ENCODE results near the gene TEX52.
"Not testable (repeated sequence)": the region's sequence is repeated elsewhere in the genome, so short reads cannot be mapped to it uniquely, and the experiment has no call there.

The TEX52 gene

DNA sequence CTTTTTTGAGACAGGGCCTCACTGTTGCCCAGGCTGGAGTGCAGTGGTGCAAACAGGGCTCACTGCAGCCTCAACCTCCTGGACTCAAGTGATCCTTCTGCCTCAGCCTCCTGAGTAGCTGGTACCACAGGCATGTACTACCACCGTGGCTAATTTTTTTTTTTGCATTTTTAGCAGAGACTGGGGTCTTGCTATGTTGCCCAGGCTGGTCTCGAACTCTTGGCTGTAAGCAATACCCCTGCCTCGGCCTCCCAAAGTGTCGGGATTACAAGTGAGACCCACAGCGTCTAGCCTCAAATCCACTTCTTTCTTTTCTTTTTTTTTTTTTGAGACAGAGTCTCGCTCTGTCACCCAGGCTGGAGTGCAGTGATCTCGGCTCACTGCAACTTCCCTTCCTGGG is 6.6 kb upstream of the TEX52 start:
- not testable (repeated sequence) for DNase-seq

DNA sequence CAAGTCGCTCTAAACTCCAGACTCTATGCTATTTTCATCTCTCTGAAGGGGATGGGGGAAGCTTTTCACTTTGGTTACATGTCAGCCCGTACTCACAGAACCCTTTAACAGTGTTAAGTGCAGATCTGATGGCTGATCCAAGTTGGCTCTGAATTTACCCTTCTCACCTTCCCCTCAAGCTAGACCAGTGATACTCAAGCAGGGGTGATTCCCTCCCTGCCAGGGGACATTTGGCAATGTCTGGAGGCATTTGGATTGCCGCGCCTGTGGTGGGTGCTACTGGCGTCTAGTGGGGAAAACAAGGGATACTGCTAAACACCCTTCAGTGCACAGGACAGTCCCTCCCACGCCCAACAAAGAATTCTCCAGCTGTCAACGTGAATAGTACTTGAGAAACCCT is 6.0 kb upstream of the TEX52 start:
- no peak for DNase-seq

DNA sequence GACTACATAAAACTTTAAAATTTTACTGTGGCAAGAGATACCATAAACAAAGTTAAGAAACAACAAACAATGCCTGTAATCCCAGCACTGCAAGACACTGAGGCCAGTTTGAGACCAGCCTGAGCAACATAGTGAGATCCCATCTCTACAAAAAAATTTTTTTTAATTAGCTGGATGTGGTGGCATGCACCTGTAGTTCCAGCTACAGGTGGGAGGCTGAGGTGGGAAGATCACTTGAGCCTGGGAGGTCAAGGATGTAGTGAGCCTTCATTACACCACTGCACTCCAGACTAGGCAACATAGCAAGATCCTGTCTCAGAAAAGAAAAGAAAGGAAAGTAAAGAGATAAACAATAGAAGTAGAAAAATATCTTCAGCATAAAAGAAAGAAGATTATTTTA is 3.3 kb upstream of the TEX52 start:
- DNase-seq = no peak

DNA sequence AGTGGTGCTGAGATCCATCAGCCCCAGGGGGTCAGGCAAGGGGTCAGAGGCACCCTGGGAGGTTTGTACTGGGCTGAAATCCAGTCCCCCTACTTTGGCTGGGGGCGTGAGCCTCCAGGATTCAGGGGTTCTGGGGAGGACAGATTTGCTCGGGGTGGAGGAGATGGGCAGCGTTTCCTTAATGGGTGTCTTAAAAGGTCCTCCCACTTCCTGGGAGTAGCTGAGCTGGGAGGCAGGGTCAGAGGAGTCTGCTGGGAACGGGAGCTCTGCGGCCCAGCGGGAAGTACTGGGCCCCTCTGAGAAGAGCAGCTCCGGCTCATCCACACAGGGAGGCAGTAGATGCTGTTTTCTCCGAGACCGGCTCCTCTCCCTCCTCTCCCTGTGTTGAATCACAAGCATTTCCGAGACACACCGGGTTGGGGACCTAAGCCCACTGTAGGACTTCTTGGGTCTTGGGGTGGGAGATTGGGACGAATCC is 2.1 kb upstream of the TEX52 start:
- no peak for DNase-seq

DNA sequence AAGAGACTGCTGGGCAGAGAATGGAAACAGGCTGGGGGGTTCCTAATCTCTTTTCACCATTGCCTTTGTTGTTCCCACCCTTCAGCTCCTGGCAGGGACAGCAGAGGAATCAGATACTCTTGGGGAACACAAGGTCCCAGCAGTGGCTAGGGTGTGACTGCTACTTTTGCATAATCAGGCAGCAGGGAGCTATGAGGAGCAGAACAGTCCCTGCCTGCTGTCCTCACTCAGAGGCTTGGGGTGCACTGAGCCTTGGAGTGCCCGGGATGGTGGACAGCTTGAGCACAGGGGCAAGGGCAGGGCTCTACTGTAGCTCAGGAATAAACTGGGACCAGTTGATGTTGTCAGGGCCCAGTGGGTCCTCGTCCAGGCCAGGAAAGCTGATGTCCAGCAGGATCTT is 1.5 kb upstream of the TEX52 start:
- no peak for DNase-seq

DNA sequence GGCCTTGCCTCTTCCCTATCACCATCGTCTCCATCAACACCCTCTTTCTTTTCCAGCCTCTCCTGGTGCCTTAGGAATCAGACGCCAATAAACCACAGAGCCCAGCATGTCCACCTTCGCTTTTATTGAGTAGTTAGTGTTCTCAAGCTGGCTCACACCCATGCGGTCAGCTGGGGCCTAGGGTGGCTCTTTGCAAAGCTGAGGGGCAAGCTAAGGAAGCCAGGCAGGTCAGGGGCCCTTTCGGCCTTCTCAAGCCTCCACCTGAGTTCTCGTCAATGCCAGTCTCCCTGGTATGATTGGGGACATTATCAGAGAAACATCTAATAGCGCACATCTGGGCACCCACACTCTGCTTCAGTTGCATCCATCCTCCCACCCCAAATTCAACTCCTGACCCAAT is 737 bp upstream of the TEX52 start:
- DNase-seq = no peak

DNA sequence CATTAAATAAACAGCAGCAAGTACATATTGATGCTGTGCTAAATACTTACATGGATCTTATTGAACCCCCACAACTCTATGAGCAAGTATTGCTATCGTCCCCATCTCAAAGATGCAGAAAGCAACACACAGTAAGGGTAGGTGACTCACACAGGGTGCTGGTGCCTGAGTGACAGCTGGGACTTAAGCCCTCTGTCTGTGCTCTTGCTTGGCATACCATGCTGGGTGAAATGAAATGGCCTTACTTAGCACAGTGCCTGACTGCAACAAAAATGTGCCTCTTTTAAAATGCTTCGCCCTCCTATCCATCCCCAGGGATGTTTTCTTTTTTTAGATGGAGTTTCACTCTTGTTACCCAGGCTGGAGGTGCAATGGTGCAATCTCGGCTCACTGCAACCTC is 788 bp downstream of the TEX52 start:
- no peak for DNase-seq

DNA sequence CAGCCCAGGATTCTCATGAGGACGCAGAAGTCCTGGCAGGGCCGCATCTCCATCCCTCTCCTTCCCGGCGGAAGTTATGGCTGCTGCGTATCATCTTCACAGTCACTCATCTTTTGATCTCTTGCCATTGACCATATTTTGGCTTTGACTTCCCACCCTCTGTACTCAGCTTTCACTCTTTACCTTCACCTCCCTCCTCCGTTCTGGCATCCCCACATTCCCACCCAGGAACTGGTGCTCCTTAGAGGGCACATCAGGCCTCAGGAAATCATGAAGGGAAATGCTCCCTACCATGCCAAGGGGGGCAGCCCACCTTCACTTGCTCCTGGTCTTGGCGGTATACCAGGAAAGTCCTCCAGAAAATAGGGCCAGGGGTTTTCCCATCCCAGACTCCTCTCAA is 1.3 kb downstream of the TEX52 start:
- DNase-seq = no peak

DNA sequence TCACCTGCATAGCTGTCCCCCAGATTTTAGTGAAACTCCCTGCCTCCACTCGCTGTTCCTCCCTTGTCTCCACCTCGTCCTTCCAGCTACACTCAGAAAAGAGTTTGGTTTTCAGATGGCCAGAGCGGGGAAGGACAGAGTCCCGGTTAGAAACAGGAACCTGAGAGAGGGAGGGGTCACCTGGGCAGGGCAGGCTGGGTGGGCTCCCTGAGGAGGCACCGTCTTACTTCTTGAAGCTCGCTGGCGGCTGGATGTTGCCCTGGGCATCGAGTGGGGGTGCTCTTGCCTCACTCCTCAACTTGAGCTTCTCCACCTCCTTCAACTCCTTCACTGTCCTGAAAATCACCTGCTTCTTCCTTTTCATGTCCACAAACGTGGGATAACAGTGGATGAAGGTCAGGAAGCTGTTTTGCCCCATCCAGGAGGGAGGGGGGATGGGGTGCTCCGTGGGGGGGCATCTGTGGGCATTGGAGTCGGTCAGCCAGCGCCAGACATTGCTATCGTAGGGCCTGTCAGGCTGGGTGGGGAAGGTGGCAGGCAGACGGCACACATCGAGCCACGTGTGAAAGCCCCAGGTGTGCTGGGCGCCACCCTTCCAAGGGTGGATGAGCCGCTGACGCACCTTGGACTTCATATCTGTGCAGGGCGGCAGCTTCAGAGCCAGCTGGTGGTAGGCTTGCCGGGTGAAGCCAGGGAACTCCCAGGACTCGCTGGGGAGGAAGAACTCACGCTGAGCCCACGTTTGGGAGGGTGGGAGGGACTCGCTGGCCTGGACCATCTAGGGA is 2.0 kb downstream of the TEX52 start:
- DNase-seq = no peak

DNA sequence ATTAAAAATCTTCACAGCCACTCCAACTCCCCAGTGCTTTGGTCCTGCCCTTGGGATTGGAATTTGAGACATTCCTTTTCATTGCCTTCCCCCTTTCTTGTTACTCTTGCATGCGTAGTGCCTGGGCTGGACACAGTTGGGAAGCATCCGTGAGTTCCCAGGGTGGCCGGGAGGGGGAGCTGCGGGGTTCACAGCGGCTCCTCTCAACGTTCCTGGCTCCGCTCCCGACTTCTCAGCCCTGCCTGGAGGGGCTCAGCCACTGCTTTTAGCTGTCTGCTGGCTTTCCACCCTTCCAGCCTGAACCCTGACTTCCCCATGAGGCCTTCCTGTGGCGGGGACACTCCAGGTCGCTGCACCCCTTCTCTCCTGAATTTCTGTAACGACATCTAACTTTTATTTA is 3.2 kb downstream of the TEX52 start:
- peak; percentile 30 for DNase-seq

DNA sequence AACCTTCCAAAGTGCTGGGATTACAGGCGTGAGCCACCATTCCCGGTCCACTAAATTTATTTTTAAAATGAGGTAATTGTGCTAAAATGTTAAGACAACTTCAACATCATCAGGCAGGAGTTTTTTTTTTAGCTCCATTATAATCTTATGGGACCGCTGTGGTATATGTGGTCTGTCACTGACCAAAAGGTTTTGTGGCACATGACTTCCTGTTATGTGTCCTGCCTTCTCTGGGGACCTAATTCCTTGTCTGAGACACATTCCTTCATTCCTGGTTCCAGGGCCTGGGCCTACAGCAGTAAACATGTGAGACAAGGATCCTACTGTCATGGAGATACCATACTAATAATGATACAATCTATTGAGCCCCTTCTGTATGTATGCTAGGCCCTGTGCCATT is 4.9 kb downstream of the TEX52 start:
- no peak for DNase-seq

DNA sequence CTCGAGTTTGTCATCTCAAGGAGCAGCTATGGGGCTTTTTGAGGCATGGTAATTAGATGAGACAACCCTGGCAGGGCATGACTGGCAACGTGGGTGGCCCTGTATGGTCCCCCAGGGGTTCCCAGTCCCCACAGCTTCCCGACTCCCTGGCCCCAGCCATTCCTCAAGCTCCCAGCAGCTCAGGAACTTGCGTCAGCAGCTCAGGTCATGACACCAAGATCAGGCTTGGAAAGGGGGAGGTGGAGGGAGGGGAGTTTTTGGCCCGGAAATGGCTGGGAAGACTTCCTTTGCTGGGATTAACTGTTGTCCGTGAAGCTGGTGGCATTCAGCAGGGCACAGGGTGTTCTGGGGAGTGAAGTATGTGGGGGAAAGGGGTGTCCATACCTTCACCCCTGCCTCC is 11.6 kb downstream of the TEX52 start:
- DNase-seq = no peak

DNA sequence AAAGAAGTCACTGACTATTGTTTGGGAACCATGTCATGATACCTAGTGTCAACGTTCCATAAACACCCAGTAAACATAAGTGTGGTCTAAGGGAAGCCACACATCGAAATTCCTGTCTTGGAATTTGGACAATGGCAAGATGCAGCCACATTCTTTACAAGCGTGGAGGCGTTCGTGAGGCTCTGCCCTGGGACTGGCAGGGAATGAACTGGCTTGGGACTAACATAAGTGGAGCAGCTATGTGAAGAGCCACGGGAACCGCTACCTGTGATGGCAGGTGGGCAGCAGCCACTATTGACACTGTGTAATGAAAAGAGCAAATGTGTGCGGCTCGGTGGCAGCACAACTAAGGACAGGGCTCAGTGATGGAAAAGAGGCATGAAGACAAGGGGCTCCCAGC is 12.1 kb downstream of the TEX52 start:
- DNase-seq = no peak

DNA sequence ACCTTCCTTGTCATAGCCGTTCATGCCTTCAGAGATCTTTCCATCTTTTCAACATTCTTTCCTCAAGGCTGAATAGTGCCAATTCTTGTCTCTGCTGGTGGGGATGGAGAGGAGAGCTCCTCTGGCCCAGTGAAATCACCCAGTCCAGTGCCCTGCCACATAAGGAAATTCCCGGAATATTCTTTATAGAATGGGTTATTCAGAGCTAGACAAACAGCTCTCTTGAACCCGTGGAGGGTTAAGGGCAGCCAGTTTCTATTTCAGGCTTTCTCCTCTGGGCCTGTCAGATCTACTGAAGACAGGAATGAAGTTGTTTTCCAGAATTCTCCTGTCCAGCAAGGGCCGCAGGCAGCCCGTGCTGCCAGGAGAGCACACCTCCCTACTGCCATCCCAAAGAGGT is 13.9 kb downstream of the TEX52 start:
- no peak for DNase-seq

DNA sequence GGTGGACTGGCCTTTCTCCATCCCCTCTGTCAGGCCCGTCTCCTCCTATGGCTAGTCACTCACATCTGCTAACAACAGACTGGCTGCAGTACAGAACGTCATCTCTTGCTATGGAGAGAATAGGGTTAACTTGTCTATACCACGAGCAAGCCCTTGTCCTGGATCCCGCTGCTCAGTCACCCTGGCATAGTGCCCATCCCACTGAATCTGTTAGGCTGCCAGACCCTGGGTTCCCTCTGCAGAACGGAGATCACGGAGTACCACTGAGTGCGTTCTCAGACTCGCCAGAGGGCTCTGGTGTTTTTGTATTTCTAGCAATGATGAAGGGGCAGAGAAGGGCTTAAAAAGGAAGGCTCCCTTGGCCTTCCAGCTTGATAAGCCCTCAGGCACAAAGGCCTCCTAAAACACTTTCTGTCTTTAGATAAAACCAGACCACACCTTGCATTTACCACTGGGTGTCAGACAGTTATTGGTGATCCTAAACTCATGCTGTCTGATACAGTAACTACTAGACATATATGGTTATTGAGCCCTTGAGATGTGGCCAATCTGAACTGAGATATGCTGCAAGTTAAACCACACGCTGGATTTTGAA is 15.7 kb downstream of the TEX52 start:
- DNase-seq = no peak

DNA sequence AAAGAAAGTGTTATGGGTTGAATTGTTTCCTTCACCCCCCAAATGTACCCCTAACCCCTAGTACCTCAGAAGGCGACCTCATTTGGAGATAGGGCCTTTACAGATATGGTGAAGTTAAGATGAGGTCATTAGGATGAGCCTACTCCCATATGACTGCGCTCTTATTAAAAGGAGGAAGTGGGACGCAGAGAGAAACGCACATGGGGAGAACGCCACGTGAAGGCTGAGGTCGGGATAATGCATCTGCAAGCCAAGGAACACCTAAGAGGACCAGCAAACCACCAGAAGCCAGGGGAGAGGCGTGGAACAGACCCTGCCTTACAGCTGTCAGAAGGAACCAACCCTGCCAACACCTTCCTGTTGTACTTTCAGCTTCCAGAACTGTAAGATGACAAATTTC is 20.3 kb downstream of the TEX52 start:
- DNase-seq = no peak

DNA sequence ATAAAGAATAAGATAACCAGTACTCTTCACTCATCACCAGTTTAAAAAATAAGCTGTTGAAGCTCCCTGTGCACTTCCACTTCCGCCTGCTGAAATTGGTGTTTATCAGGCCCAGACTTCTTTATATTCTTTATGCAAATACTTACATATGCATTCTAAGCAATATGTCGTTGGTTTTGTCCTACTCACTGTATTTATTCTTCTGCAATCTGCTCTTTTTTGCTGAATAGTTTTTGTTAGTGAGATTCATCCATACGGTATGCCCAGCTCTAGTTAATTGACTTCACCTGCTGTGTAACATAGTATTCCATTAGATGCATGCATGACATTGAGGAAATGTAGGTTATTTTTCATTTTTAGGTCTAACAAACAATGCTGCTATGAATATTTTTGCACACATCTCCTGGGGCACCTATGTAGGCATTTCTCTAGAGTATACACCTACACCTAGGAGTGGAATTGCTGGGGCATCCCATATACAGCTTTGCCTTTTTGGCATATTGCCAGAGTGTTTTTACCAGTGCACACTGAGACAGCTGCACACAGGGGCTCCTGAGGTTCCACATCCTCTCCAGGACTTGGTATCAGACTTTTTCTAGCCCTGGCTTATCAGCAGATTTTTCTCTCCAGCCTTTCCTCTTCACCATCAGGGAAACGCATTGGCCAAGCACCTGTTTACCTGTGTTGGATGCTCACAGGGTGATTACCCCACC is 21.0 kb downstream of the TEX52 start:
- no peak for DNase-seq

DNA sequence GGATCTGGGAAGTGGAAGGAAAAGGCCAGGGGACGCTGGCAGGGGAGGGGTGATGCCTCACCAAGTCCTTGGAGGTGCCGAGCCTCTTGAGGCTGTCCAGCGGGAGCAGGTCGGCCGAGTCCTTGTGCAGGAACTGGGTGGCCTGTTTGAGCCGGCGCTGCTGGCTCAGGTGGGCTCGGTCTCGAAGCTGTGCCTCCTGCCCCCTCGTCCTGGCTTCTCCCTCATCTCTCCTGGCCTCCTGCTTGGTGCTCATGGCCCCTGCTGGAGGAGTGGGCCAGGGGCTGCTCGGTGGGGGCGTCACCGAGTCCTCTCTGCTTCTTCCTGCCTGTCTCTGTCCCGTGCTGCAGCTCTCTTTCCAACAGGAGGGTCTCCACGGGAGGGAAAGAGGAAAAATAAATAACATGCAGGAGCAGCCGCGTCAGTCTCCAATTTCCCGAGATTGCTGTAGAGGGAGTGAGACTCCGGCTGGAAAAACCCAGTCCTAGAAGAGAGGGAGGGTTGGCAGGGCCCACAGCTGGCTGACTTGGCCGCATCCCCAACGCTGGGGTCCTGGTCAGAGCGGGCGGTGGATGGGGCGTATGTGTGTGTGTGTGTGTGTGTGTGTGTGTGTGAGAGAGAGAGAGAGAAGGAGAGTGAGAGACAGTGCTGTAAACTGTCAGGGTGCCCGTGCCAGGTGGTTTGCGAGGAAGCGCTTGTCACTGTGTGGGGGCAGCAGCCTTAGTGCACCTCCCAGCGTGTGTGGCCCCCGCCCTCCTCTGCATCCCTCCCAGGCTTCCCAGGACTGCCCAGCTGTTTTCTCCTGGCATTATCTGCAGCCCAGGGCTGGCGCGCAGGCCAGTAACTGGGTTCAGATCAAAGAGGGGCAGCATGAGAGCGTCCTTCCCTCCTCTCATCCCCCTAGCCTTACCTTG is 22.0 kb downstream of the TEX52 start, which contains the start of gene NRIP2:
Gene NRIP2 (minus strand): TSS at position 455 of the 911 bp plus-strand sequence. CDS start 52 bp downstream, at position 403.
- DNase-seq = no peak

DNA sequence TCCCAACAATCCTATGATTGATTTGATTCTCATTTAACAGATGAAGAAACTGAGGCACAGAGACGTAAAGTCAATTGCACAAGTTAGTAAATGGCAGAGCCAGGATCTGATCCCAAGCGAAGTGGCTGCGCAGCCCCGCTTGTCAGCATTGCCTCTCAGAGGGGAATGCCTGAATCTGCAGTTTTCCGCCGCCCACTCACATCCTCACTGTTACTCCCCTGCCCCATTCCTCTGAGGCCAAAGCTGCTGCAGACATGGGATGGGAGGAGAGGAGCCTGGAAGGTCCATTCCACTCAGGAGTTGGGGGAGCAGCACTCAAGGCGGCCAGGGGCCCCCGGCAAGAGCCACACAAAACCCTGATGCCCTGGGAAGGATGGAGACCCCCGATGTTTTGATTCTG is 23.0 kb downstream of the TEX52 start:
- DNase-seq = no peak

DNA sequence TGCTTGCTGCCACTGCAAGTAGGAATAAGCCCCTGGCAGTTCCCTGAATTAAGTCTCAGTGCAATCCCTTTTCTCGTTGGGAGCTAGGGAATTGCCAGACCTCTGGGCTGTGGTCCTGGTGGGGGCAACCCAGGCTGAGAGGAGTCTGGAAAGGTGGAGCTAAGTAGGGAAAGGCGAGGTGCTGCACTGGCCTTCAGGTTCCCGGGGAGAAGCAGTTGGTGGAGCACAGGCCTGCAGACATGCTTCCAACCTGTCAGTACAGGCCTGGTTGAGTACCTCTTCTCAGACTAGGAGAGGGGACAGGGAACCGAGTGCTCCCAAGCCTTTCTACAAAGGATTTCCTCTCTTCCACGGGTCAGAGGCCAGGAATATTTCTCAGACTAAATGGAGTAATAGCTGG is 23.5 kb downstream of the TEX52 start:
- DNase-seq = no peak

DNA sequence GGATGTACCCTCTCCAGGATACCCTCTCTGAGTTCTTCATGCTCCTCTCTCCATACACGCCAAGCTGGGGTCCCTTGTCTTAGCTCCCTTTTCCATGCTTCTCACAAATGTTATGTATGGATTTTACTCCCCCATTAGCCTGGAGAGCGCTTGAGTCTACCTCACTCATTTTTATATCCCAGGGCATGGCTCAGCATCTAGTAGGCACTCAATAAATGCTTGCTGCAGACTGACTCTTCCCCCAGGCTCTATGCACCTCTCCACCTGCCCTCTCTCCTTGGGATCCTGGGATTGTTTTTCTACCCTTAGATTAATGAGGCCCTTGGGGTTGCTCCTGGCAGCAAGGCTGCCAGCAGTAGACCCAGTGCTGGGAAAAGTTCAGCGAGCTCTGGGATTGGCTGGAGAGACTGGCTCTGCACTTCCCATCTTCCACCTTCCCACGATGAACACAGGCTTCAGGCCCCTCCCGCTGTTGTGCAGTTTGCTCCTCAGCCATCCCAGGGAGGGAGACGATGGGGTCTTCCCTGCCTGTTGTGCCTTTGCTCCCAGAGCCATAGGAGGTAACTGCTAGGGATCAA is 24.2 kb downstream of the TEX52 start:
- no peak for DNase-seq

DNA sequence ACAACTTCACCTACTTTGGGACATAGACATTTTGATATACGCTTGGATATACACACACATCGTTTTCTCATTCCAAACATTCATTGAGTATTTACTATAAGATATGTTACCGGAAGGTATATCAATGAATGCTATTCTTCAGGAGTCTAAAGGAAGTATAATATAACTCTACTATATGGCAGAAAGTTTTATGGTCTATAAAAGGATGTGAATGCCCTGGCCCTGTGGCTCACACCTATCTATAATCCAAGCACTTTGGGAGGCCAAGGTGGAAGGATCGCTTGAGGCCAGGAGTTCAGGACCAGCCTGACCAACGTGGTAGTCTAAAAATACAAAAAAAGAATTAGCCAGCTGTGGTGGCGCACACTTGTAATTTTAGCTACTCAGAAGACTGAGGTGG is 27.6 kb downstream of the TEX52 start:
- DNase-seq = no peak

Data from CD4-positive, alpha-beta T cell treated with Interleukin-12 subunit alpha and Interleukin-12 subunit beta, for 1 hour (primary cell).